Kidney tubule cell (primary cell): ENCODE data around the gene FRY.

Experiments used
- DNase-seq: peaks from one replicate; pipeline ENCODE4 v3.0.0-alpha.2; 2018; ENCODE audit warnings: low spot score

FRY gene

GRCh38 chr13:32310134-32310706 is 278.6 kb downstream of the FRY start:
- DNase-seq: peak; percentile 61

DNA sequence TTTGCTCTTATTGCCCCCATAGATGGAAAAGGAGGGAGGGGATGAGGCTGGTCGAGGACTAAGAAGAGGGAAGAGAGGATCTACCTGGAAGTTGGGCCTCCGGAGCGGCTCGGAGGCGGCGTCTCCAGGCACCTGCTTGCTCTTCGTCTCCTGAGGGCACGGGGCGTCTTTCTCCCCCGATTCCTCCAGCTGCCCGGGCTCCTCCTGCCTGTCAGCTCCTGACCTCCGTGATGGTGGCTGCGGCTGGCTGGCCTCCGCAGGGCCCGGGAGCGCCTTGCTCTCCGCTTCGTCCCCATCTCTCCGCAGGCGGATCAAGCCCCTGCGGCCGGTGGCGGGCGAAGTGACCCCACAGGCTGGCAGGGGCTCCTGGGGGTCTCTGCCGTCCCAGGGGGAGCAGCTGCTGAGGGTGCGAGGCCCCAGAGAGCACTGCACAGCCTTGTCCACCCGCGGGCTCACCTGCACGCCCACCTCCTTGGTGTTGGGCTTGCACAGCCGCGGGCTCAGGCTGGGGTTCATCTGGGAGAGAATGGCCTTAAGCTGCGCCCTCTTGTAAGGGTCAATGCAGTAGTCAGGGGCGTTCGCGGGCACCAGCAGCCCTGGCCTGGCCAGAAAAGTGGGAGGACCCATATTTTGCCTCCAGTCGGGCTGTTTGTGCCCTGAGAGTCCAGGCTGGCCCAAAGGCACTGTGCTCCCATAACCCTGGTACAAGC is 279.8 kb downstream of the FRY start:
- no peak for DNase-seq

GRCh38 chr13:32314271-32315237 is 283.0 kb downstream of the FRY start:
- DNase-seq: peak; percentile 39

GRCh38 chr13:32315238-32316027 is 283.9 kb downstream of the FRY start, which contains the start of the genes BRCA2 and ZAR1L:
Gene BRCA2, plus strand, starts transcription at chr13:32315508. Its CDS starts 953 bp downstream, at chr13:32316461.
Gene ZAR1L, minus strand, starts transcription at chr13:32315363. Its CDS starts 3,438 bp downstream, at chr13:32311925.
- peak; percentile 90 for DNase-seq

- no peak for DNase-seq
Measured at GRCh38 chr13:32316028-32316339, 284.4 kb downstream of the FRY start.

- DNase-seq: no peak
Measured at GRCh38 chr13:32316501-32316900, 284.9 kb downstream of the FRY start.

GRCh38 chr13:32317716-32318465 is 286.3 kb downstream of the FRY start:
- DNase-seq: no peak

- no peak for DNase-seq
Measured at GRCh38 chr13:32320528-32320927, 289.0 kb downstream of the FRY start.

- peak; percentile 80 for DNase-seq
Measured at GRCh38 chr13:32323912-32324311, 292.3 kb downstream of the FRY start.

- peak; percentile 24 for DNase-seq
Measured at GRCh38 chr13:32330441-32330840, 298.9 kb downstream of the FRY start.

- no peak for DNase-seq
Measured at GRCh38 chr13:32334671-32335070, 303.1 kb downstream of the FRY start.

- no peak for DNase-seq
Measured at GRCh38 chr13:32340914-32341313, 309.3 kb downstream of the FRY start.

DNA sequence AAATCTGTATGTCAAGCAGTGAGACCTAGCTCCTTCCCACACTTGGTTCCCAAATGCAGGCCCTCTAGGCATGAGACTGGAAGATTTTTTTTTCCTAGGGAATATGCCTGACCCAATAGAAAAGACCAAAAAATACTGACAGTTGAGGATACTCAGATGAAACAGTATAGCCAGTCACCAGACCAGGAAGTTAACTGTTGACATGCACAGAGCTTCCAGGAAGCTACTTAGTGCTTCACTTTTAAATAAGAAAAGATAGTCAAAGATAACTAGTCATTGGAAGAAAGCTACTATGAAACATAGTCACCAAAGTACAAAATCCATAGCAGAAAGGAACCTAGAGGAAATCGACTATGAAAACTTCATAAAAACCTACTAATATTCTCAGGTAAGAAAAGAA is 316.1 kb downstream of the FRY start:
- no peak for DNase-seq
